ENCODE measurements around the gene C19orf47.

The C19orf47 gene

GRCh38 chr19:40280608-40281221, 67.5 kb downstream of the C19orf47 start:
- DNase-seq, result no peak

- no peak for DNase-seq
Observed at GRCh38 chr19:40279761-40280607, 68.2 kb downstream of the C19orf47 start.

- DNase-seq, result no peak
Observed at GRCh38 chr19:40279120-40279551, 69.1 kb downstream of the C19orf47 start.

GRCh38 chr19:40278361-40279035, 69.7 kb downstream of the C19orf47 start:
- DNase-seq, result no peak

- no peak for DNase-seq
Observed at GRCh38 chr19:40277356-40278059, 70.7 kb downstream of the C19orf47 start.

- DNase-seq, result peak; percentile 19
Observed at GRCh38 chr19:40274585-40275544, 73.3 kb downstream of the C19orf47 start.

- DNase-seq, result no peak
Observed at GRCh38 chr19:40273469-40274360, 74.5 kb downstream of the C19orf47 start.

GRCh38 chr19:40272261-40272660, 75.9 kb downstream of the C19orf47 start:
- DNase-seq, result no peak

- DNase-seq, result no peak
Observed at GRCh38 chr19:40271706-40272105, 76.5 kb downstream of the C19orf47 start.

- no peak for DNase-seq
Observed at GRCh38 chr19:40270362-40271089, 77.7 kb downstream of the C19orf47 start.

Data from stimulated activated CD4-positive, alpha-beta T cell treated with anti-CD3 and anti-CD28 coated beads, Interleukin-4, amount 100 ng/mL, for 24 hours (primary cell).